Endothelial cell of umbilical vein (primary cell): ENCODE data around the gene SDK2. TPM values are rescaled to one million over a fixed set of nuclear protein-coding genes. Genes with fewer than 3 reads are reported as not detected.

Experiments
- BruUV-seq: library from RNA; stranded (reverse); fragments of 400-500 nt; replicated peaks from 2 replicates; lab custom pipeline; 2021; lab: Mats Ljungman, UMichigan
- CTCF ChIA-PET: fragments of 300-600, 350-600 bp; sonication (Branson Sonifier 250); formaldehyde crosslinking; loops from one replicate; lab custom pipeline; 2021; ENCODE audit warnings: antibody characterized with exemption, inconsistent platforms; lab: Charles Lee
- POLR2A ChIA-PET: fragments of 300-600, 350-600 bp; sonication (Branson Sonifier 250); formaldehyde crosslinking; loops from one replicate; lab custom pipeline; 2021; ENCODE audit warnings: antibody characterized with exemption, inconsistent platforms; lab: Charles Lee
- DNase-seq: peaks from one replicate; pipeline ENCODE4 v3.0.0-alpha.2; 2011; ENCODE audit warnings: low read depth, low spot score
- FAIRE-seq: peaks from 2 replicates; lab custom pipeline; 2011; peaks lifted over from hg19 to GRCh38; lab: Jason Lieb, UNC
- H2AFZ ChIP-seq: 2 replicates; pipeline ENCODE4 v1.6.0; 2012; ENCODE audit warnings: low read depth, low read length, control low read depth, inconsistent platforms
- H3K27ac ChIP-seq: 2 replicates; pipeline ENCODE4 v1.5.1; 2011; ENCODE audit warnings: low read depth, mild to moderate bottlenecking, control low read depth, low read length, moderate library complexity; ENCODE audit not compliant: insufficient read depth
- H3K27me3 ChIP-seq, 2 experiments: 2 replicates each; pipeline versions ENCODE4 v1.6.0 to v1.6.1; 2011; ENCODE audit warnings: low read length in 2 of 2, mixed read lengths in 1 of 2; ENCODE audit not compliant: control insufficient read depth in 2 of 2, insufficient read depth in 2 of 2
- H3K36me3 ChIP-seq, 2 experiments: 2 replicates in 1 of 2; 3 replicates in 1 of 2; pipeline ENCODE4 v1.5.1; 2011; ENCODE audit warnings: low read length in 2 of 2, mild to moderate bottlenecking in 1 of 2, moderate library complexity in 1 of 2; ENCODE audit not compliant: control insufficient read depth in 2 of 2, insufficient read depth in 2 of 2; ENCODE audit errors: extremely low read depth in 1 of 2
- H3K4me1 ChIP-seq: 3 replicates; pipeline ENCODE4 v1.5.1; 2011; ENCODE audit warnings: mild to moderate bottlenecking, low read length; ENCODE audit not compliant: control insufficient read depth, insufficient read depth; ENCODE audit errors: extremely low read depth
- H3K4me2 ChIP-seq: 2 replicates; pipeline ENCODE4 v1.6.1; 2011; ENCODE audit warnings: low read length, control low read depth, mixed read lengths; ENCODE audit not compliant: insufficient read depth
- H3K4me3 ChIP-seq, 3 experiments: fragments of 200-600 bp in 1 of 3; sonication (generic), shearing (Covaris generic) in 1 of 3; replicated peaks in 1 of 3; 2 replicates each; pipeline ENCODE4 v1.5.1; 2011 to 2016; ENCODE audit warnings: control low read depth in 3 of 3, low read length in 3 of 3, mild to moderate bottlenecking in 2 of 3, inconsistent platforms in 1 of 3, low read depth in 1 of 3, moderate library complexity in 1 of 3; ENCODE audit not compliant: insufficient read depth in 1 of 3
- H3K79me2 ChIP-seq: 2 replicates; pipeline ENCODE4 v1.6.0; 2012; ENCODE audit warnings: low read length, inconsistent platforms; ENCODE audit not compliant: control insufficient read depth, insufficient read depth
- H3K9ac ChIP-seq: replicated peaks from 2 replicates; pipeline ENCODE3; 2011; ENCODE audit warnings: low read length, control low read depth; ENCODE audit not compliant: insufficient read depth; ENCODE audit errors: extremely low read depth
- H3K9me1 ChIP-seq: replicated peaks from 3 replicates; pipeline ENCODE4 v1.6.0; 2011; ENCODE audit warnings: mild to moderate bottlenecking, low read length; ENCODE audit not compliant: control insufficient read depth, insufficient read depth; ENCODE audit errors: extremely low read depth
- H3K9me3 ChIP-seq: replicated peaks from 2 replicates; pipeline ENCODE4 v1.5.1; 2012; ENCODE audit warnings: low read length, inconsistent platforms; ENCODE audit not compliant: control insufficient read depth, insufficient read depth
- H4K20me1 ChIP-seq: replicated peaks from 2 replicates; pipeline ENCODE3; 2011; ENCODE audit warnings: mild to moderate bottlenecking, low read length; ENCODE audit not compliant: control insufficient read depth, insufficient read depth; ENCODE audit errors: extremely low read depth
- CTCF ChIP-seq, 2 donors: IDR thresholded peaks; 1 replicate in 1 of 2; 2 replicates in 1 of 2; pipeline ENCODE4 v1.5.1; 2011; ENCODE audit warnings: low read length in 2 of 2, mild to moderate bottlenecking in 2 of 2, moderate library complexity in 2 of 2, control low read depth in 1 of 2, inconsistent platforms in 1 of 2, low read depth in 1 of 2; ENCODE audit not compliant: insufficient read depth in 1 of 2; ENCODE audit errors: extremely low read depth in 1 of 2
- EZH2 ChIP-seq: IDR thresholded peaks from 2 replicates; pipeline ENCODE4 v1.6.1; 2012; ENCODE audit warnings: borderline replicate concordance, low read depth, mild to moderate bottlenecking, moderate library complexity, low read length, inconsistent platforms; ENCODE audit not compliant: severe bottlenecking
- FOS ChIP-seq: IDR thresholded peaks from 2 replicates; pipeline ENCODE4 v1.6.1; 2011; ENCODE audit warnings: mild to moderate bottlenecking, low read length, moderate library complexity, borderline replicate concordance; ENCODE audit not compliant: insufficient read depth
- GATA2 ChIP-seq: IDR thresholded peaks from 2 replicates; pipeline ENCODE4 v1.7.0; 2011; ENCODE audit warnings: low read depth, mild to moderate bottlenecking, moderate library complexity, mixed read lengths, low read length; ENCODE audit not compliant: insufficient read length, insufficient read depth
- JUN ChIP-seq: IDR thresholded peaks from 2 replicates; pipeline ENCODE4 v1.6.1; 2011; ENCODE audit warnings: borderline replicate concordance, low read depth; ENCODE audit not compliant: insufficient read length, insufficient read depth
- MYC ChIP-seq: IDR thresholded peaks from one replicate; pipeline ENCODE4 v1.6.1; 2011; ENCODE audit warnings: mild to moderate bottlenecking, low read depth, low read length
- POLR2A ChIP-seq: IDR thresholded peaks from 2 replicates; pipeline ENCODE4 v1.6.1; 2012; ENCODE audit warnings: low read depth, mild to moderate bottlenecking, control low read depth, low read length
- POLR2AphosphoS5 ChIP-seq: IDR thresholded peaks from 2 replicates; pipeline ENCODE4 v1.6.1; 2012; ENCODE audit warnings: low read depth, mild to moderate bottlenecking, control low read depth, low read length, moderate library complexity; ENCODE audit not compliant: insufficient read depth
- dilution Hi-C: fragments of 300-500 bp; cut with MboI; formaldehyde crosslinking; loops from one replicate; pipeline ENCODE4 v1.15.0; 2019; ENCODE audit warnings: low sequenced_read_pairs; ENCODE audit not compliant: extremely low pct_ligation_motif_present
- intact Hi-C: fragments of 100-400 bp; cut with micrococcal nuclease; formaldehyde crosslinking; loops from one replicate; pipeline ENCODE4 v1.10.0; 2022
- polyA plus RNA-seq, 4 experiments: library from polyadenylated mRNA; depleted of rRNA in 3 of 4; stranded (reverse) in 3 of 4; unstranded in 1 of 4; fragments of >200 nt; gene quantifications; 2 replicates each; pipeline versions ENCODE4 v1.2.1 to v1.2.3, GENCODE V29; 2011 to 2012; ENCODE audit warnings: missing spikeins in 1 of 4
- total RNA-seq: library from RNA; stranded (reverse); gene quantifications from 2 replicates; pipeline ENCODE4 v1.2.3, GENCODE V29; 2021
- TF ChIP-seq, protein P1 (sequence below): IDR thresholded peaks from 2 replicates; pipeline ENCODE4 v1.6.1; 2011; ENCODE audit not compliant: insufficient read depth, insufficient read length

The SDK2 gene
- total and polyA plus RNA-seq, 2 donors (not counting 3 experiments of a cell fraction or from before 2014, with no cell fraction given) = not detected

DNA sequence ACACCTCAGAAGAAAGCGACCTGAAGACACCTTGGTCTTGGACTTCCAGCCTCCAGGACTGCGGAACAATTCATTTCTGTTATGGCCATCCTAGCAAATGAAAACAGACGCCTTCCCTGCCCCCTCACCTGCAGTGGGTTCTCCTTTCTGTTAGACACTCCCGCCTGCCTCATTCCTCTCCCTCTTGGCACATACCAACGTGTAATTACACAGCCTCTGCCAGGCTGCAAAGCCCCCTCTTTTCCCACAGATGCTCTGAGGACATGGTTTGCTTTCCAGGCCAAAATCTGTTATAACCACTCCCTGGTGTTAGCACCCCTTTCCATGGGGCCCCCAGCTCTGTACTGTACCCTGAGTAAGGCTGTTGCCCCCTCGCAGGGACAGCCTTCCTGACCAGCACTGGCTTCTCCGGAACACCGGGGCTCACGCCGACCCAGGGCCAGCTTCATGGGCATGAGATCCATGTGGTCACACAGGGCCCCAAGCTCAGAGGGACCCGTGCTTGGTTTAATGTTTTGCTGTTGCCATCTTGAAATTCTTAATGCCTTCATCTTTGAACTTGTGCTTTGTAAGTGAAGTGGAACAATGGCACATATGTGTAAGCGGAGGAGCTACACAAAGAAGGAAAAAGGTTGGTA lies 64.1 kb downstream of the SDK2 start:
- dilution Hi-C loops = no loop called here
- CTCF ChIA-PET = no interaction called here

More for the DNA sequence above, 64.1 kb downstream of the SDK2 start:
- H3K4me3 ChIP-seq = no peak overlapping the region
- H3K79me2 ChIP-seq = no peaks in the 10 kb centered on the region
- intact Hi-C loops = no loop called here
- no peaks in the 10 kb centered on the region for H3K9me3 ChIP-seq
- BruUV-seq = no TSS peak
- POLR2A ChIA-PET = no interaction called here
- no peaks in the 10 kb centered on the region for H4K20me1 ChIP-seq
- DNase-seq (no peak), FAIRE-seq (no peak)
- TF ChIP-seq POLR2AphosphoS5 = no peak
- TF ChIP-seq FOS = no peak
- no peak for TF ChIP-seq JUN
- TF ChIP-seq EZH2 = no peak
- TF ChIP-seq POLR2A = no peak
- TF ChIP-seq CTCF (IDR thresholded peaks at IDR 0.05; ENCODE audit: extremely low read depth in 1 of 2, insufficient read depth in 1 of 2, low read depth in 1 of 2, low read length in 2 of 2) = no peak
- TF ChIP-seq GATA2 = no peak
- no peak for TF ChIP-seq MYC
- TF ChIP-seq, protein P1, sequence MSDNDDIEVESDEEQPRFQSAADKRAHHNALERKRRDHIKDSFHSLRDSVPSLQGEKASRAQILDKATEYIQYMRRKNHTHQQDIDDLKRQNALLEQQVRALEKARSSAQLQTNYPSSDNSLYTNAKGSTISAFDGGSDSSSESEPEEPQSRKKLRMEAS = no peak
- H3K36me3 ChIP-seq = no peaks in the 10 kb centered on the region
- no peak overlapping the region for H3K9ac ChIP-seq
- no peaks in the 10 kb centered on the region for H3K4me1 ChIP-seq
- H3K27ac ChIP-seq = no peak overlapping the region
- H3K9me1 ChIP-seq = no peaks in the 10 kb centered on the region
- H3K27me3 ChIP-seq = no peaks in the 10 kb centered on the region
- H3K4me2 ChIP-seq = no peak overlapping the region
- H2AFZ ChIP-seq = no peak overlapping the region
